ENCODE data around the gene IPO4.

Gene IPO4

GRCh38 chr14:24194186-24194872 lies 5.7 kb upstream of the IPO4 start:
- no peak for DNase-seq

DNA sequence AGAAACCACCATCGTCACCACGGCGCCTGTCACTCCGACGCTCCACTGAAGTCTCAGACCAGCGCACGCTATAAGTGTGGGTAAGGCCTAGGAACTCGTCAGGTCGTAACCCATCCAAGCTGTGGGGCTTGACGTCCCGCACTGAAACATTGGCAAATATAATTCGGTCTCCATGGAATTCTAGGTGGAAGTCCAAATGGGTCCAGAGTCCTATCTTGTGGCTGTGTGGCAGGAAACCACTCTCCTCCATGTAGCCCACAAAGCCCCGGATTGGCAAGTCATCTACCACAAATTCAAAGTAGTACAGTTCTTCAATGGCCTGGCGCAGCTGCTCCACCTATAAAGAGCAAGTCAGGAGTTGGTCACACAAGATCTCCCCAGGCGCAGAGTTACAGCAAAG lies 4.3 kb upstream of the IPO4 start:
- no peak for DNase-seq

GRCh38 chr14:24190416-24190815 lies 1.8 kb upstream of the IPO4 start:
- no peak for DNase-seq

GRCh38 chr14:24189460-24189859 lies 844 bp upstream of the IPO4 start:
- DNase-seq: no peak

- no peak for DNase-seq
Measured at GRCh38 chr14:24189059-24189375, 401 bp upstream of the IPO4 start.

DNA sequence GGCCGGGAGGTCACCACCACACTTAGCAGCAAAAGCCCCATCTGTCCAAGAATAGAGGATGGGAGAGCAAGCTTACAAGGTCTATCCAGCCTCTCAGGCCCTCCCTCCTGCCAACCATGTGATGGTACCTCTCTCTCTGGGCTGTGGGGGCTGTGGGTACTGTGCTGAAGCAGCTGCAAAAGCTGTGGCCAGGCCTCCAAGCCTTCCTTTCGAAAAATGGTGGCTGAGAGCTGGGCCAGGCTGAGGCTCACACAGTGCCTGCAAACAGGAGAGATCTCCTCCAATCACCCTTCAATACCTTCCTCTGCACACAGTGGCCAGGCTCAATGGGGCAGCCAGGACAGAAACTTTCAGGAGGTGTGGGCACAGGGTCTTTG lies 1.1 kb downstream of the IPO4 start:
- no peak for DNase-seq

DNA sequence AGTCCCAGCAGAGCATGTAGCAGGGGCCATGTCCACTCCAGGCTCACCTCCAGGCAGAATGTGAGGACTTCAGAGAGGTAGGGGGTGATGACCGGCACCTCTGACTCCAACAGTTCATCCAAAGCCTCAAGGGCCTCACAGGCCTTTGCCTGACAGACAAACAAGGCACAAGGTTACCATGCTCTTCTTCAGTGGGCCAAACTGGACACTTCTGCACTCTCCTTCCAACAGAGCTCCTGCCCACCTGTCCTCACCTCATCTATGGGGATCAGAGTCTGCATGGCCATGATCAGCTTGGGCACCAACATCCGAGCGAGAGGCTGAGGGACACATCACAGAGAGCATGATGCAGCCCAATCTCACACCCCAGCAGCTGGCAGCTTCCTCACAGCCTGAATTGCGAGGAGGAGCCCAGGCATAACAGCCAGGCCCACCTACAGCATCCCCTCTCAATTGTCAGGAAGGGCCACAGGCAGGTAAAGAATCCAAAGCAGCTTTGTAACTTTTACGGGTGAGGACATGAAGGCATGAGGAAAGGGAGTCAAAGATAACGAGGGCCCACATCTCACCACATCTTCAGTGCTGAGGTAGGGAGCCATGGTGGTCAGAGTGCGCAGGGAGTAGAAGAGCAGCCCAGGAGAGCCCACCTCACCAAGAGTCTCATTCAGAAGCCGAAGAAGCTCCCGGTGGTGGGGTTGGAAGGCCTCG lies 1.6 kb downstream of the IPO4 start:
- no peak for DNase-seq

- DNase-seq: no peak
Measured at GRCh38 chr14:24185741-24186140, 2.9 kb downstream of the IPO4 start.

DNA sequence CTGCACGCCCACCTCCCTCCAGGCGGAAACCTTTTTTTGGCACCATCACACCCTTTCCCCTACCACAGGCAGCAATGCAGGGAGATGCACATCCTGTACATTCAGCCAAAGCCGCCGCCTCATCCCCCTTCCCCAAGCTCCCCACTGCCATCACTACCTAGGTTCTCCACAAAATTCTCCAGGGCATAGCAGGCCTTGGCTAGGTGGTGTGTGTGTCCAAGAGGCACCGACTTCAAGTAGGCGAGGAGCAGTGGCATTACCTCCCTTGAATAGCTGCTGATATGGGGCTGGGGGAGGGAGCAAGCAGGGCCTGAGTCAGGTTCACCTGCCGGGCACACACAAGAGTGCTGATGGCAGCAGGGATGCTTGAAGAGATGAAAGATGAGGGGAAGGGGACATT lies 3.6 kb downstream of the IPO4 start:
- no peak for DNase-seq

DNA sequence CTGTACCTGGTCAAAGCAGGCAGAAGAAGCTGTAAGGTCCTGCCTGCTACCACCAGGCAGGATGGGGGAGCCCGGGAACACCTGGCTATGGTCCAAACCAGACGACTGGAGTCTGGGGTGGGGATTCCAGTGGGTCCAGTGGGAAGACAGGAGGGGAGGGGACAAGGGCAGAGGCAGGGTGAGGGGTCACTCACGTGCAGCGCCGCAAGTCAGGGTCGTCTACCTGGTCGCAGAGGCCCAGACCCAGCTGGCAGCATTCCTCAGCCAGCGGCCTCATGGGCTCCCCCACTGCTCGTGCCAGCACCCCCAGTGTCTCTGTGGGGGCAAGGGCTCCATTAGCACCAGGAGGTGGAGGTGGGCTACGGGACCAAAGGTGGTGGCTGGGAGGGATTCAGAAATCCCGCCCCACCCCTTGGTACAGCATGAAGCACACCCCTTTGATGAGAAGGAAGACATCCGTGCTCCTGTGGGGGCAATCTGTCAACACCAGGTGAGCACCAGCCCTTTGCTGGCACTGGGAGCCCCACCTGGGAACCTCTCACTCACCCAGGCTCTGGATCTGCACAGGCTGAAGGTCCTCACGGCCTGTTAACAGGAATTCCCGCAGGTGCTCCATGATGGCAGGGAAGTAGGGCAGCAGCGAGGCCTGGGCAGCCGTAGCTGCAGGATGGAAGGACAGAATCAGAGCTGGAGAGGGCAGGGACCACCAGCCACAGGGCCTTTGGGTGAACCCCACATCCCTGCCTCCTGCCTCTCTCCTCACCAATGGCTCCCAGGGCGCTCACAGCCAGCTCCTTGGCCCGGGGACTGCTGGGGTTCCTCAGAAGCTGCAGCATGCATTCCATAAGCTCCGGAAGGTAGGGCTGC lies 4.3 kb downstream of the IPO4 start:
- DNase-seq: no peak

- no peak for DNase-seq
Measured at GRCh38 chr14:24183014-24183481, 5.6 kb downstream of the IPO4 start.

DNA sequence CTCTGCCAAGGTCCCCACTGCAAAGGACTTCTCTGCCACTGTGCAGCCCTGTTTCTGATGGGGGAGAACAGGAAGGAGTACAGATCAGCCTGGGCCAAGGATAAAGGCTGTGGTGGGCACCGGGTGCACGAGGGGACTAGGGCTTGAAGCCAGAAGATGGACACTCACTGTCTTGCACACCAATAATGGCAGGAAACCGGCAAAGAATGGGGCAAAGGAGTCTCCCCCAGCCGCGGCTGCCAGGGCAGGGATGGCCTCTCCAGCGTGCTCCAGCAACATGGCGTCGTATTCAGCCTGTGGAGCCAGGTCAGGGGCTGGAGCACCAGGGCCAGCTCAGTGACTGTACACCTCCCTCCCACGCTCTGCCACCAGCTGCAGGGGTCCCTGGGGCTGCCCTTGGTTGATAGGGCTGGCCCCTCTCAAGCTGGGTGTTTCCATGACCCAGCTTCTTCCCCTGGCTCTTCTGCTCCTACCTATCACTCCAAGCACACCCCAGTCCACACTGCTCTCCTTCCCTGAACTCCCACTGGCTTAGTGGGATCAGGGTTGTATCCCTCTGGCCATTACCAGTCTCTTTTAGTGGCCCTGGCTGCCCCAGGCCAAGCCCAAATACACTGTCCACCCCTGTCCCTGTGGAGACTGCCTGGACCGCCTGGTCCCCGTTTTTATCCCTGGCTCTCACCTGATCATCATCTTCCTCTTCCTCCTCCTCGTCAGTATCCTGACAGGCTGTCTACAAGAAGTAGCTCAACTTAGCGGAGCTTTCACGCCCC lies 6.3 kb downstream of the IPO4 start:
- DNase-seq: no peak

- no peak for DNase-seq
Measured at GRCh38 chr14:24181371-24182077, 7.1 kb downstream of the IPO4 start.

GRCh38 chr14:24179961-24180796 lies 8.4 kb downstream of the IPO4 start:
- peak in 1 of 2 experiments; percentile 16 for DNase-seq

DNA sequence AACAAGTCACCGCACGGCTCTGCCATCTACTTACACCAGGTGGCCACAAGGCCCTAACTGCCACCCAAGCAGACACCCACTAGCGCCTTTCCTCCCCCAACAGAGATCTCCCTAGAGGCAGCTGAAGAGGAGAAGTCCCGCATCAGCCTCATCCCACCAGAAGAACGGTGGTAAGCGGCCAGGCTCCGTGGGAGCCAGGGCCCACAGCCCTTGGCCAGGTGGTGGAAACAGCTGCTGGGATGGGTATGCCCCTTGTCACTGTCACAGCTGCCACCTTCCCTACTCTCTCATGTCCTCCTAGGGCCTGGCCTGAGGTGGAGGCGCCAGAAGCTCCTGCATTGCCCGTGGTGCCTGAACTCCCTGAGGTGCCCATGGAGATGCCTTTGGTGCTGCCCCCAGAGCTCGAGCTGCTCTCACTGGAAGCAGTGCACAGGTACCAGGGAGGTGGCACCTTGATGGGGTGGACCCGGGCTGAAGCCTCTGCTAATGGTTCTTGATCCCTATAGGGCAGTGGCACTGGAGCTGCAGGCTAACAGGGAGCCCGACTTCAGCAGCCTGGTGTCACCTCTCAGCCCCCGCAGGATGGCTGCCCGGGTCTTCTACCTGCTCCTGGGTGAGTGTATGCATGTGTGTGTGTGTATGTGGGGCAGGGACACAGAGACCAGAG lies 9.2 kb downstream of the IPO4 start:
- no peak for DNase-seq

GRCh38 chr14:24178399-24179178 lies 10.0 kb downstream of the IPO4 start:
- DNase-seq: no peak

GRCh38 chr14:24177891-24178290 lies 10.7 kb downstream of the IPO4 start:
- no peak for DNase-seq

GRCh38 chr14:24177041-24177825 lies 11.4 kb downstream of the IPO4 start:
- DNase-seq: no peak

DNA sequence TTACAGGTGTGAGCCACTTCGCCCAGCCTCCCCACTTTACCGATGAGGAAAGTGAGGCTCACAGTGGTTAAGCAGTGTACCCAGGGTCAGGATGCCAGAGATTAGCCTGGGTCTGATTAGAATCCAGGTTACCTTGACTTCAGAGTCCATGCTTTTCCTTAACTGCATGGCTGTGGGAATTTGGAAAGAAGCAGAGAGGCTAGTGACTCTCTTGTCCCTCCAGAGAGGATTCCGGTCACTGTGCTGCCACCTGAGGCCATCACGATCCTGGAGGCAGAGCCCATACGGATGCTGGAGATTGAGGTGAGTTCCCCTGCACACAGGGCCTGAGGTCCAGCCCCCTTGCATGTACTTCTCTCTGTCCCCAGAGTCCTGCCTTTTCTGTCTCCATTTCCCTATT lies 12.0 kb downstream of the IPO4 start:
- no peak for DNase-seq

All from NCI-H526 (cell line).